Lower lobe of right lung (tissue), 2 donors: ENCODE results near the gene ZNF541. TPM values are rescaled to one million over a fixed set of nuclear protein-coding genes. Genes with fewer than 3 reads are reported as not detected.
A peak's percentile ranks its signal among the peaks of the same experiment; 100 is the strongest.

Experiments used
- ATAC-seq, 2 donors: fragments of 200-7000 bp; cut with Tn5 transposase; one replicate each; pipeline ENCODE4 v1.9.1; 2020 to 2022; ENCODE audit warnings: mild to moderate bottlenecking in 2 of 2, moderate library complexity in 2 of 2
- DNase-seq: peaks from one replicate; pipeline ENCODE4 v3.0.0-alpha.2; 2020
- H3K27ac ChIP-seq: fragments of 200-600 bp; one replicate; pipeline ENCODE4 v1.8.0; 2022
- H3K27me3 ChIP-seq: fragments of 200-600 bp; one replicate; pipeline ENCODE4 v1.8.0; 2022; ENCODE audit warnings: low read depth
- H3K36me3 ChIP-seq: fragments of 200-600 bp; one replicate; pipeline ENCODE4 v1.8.0; 2022; ENCODE audit warnings: mild to moderate bottlenecking
- H3K4me1 ChIP-seq: fragments of 200-600 bp; one replicate; pipeline ENCODE4 v1.8.0; 2022
- H3K4me3 ChIP-seq: fragments of 200-600 bp; one replicate; pipeline ENCODE4 v1.8.0; 2022; ENCODE audit warnings: mild to moderate bottlenecking
- H3K9me3 ChIP-seq: fragments of 200-600 bp; one replicate; pipeline ENCODE4 v1.8.0; 2022
- intact Hi-C: fragments of 100-400 bp; cut with DNase I; formaldehyde crosslinking; loops from one replicate; pipeline ENCODE4 v1.11.0; 2022
- total RNA-seq: library from RNA; stranded (reverse); fragmentation: NEBNext Ultra II Directional; extraction: Animal tissue kit (Norgen Biotek cat#: 25700); gene quantifications from one replicate; pipeline ENCODE4 v1.2.1, GENCODE V29; 2021
- TF ChIP-seq, protein P1 (sequence below): fragments of 200-600 bp; IDR thresholded peaks from one replicate; pipeline ENCODE4 v1.8.0; 2022; ENCODE audit warnings: antibody characterized with exemption, mild to moderate bottlenecking
- donor health status: DM: no; HTN: yes; CAD: no; lungs with severe emphysema.

Gene ZNF541
- total RNA-seq, 1 donor from 2014 or later, result 0.89 TPM

DNA sequence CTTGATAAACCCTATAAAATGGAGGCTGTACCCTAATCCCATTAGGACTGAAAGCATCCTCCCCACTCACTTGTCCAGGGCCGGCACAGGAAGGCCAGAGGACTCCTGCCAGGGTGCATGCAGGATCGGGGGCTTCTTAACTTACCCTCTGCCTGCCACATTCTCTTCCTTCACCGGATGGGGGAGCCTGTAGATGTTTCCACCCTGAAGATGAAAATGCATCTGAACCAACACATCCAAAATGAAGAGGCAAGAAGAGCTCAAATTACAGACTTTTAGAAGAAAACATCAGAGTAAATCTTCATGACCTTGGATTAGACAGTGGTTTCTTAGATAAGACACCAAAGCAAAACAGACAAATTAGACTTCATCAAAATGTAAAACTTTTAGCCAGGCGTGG, 32.2 kb downstream of the ZNF541 start:
- Histone ChIP-seq H3K27ac (no peak overlapping the region), H3K4me1 (peaks cover 10% of the 10 kb centered on the region), H3K36me3 (no peaks in the 10 kb centered on the region), H3K4me3 (no peak overlapping the region), H3K9me3 (no peaks in the 10 kb centered on the region), H3K27me3 (peaks cover 24% of the 10 kb centered on the region)
- ATAC-seq, result no peak
- no peak for DNase-seq
- TF ChIP-seq, protein P1, sequence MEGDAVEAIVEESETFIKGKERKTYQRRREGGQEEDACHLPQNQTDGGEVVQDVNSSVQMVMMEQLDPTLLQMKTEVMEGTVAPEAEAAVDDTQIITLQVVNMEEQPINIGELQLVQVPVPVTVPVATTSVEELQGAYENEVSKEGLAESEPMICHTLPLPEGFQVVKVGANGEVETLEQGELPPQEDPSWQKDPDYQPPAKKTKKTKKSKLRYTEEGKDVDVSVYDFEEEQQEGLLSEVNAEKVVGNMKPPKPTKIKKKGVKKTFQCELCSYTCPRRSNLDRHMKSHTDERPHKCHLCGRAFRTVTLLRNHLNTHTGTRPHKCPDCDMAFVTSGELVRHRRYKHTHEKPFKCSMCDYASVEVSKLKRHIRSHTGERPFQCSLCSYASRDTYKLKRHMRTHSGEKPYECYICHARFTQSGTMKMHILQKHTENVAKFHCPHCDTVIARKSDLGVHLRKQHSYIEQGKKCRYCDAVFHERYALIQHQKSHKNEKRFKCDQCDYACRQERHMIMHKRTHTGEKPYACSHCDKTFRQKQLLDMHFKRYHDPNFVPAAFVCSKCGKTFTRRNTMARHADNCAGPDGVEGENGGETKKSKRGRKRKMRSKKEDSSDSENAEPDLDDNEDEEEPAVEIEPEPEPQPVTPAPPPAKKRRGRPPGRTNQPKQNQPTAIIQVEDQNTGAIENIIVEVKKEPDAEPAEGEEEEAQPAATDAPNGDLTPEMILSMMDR, result no peak
- intact Hi-C loops, result no loop called here

DNA sequence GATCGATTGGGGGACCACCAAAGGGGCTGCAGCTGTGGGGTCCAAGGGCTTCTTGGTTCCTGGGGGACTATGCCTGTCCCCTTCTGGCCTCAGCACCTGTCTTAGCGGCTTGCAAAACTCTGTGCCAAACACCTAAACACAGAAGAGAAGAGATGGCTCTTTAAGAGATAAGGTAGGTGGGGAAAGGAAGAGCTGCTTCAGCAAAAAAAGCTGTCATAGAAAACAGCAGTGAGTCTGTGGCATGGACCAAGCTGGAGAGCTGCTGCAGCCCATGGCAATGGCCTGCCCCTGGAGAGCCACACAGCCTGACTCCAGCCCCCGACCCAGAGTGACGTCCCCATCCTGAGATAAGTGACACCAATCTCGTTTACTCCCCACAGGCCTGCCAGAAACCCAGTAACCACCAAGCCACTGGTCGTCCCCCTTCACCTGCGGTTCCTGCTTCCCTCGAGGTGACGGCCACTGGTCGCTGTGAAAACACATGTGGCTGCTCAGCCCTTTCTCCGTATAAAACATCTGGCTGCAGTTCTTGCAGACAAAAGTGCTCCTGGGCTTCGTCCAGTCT, 33.1 kb downstream of the ZNF541 start:
- peak in 1 of 2 donors; percentile 16 for ATAC-seq
- Histone ChIP-seq H3K4me3 (no peak overlapping the region), H3K27me3 (peaks cover 14% of the 10 kb centered on the region), H3K4me1 (peaks cover 2% of the 10 kb centered on the region), H3K27ac (no peak overlapping the region), H3K9me3 (no peaks in the 10 kb centered on the region), H3K36me3 (no peaks in the 10 kb centered on the region)
- DNase-seq, result no peak
- intact Hi-C loops, result no loop called here
- TF ChIP-seq, protein P1, result no peak

DNA sequence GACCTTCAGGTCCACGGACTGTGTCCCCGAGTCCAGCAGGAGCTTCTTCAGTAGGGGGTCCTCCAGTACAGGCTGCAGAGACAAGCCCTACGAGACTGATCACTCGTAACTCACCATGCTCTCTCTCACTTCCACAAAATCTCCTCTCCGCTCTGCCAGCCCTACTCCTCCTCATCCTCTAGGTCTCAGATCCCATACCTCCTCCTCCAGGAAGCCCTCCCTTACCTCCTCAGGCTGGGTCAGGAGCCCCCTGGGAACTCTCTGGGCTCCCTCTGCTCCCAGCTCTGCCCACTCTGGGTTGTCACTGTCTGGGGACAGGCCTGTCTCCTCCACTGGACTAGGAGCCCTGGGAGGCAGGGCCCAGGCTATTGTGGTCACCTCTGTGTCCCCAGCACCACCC, 34.1 kb downstream of the ZNF541 start:
- TF ChIP-seq, protein P1, result no peak
- intact Hi-C loops, result no loop called here
- H3K9me3 ChIP-seq, result no peaks in the 10 kb centered on the region
- no peaks in the 10 kb centered on the region for H3K4me1 ChIP-seq
- no peak overlapping the region for H3K4me3 ChIP-seq
- H3K27me3 ChIP-seq, result peaks cover 4% of the 10 kb centered on the region
- no peaks in the 10 kb centered on the region for H3K36me3 ChIP-seq
- DNase-seq (no peak), ATAC-seq (peak in 1 of 2 donors; percentile 33)
- H3K27ac ChIP-seq, result no peak overlapping the region

DNA sequence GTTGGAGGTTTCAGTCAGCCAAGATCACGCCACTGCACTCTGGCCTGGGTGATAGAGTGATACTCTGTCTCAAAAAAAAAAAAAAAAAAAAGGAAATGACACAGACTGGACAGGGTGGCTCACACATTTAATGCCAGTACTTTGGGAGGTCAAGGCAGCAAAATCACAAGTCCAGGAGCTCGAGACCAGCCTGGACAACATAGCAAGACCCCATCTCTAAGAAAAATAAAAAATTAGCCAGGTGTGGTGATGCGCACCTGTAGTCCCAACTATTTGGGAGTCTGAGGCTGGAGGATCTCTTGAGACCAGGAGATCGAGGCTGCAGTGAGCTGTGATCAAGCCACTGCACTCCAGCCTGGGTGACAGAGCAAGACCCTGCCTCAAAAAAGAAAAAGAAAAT, 35.5 kb downstream of the ZNF541 start:
- TF ChIP-seq, protein P1, result no peak
- no peak for ATAC-seq
- intact Hi-C loops, result no loop called here

DNA sequence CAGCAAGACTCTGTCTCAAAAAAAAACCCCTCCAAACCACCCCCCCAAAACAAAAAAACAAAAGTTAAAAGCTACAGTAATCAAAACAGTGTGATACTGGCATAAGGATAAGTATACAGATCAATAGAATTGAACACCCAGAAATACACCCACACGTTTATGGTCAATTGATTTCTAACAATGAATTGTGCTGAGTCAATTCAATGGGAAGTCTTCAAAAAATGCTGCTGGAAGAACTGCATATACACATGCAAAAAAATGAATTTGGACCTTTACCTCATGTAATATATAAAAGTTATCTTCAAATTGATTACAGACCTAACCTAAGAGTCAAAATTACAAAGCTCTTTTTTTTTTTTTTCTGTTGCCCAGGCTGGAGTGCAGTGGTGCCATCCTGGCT, 38.3 kb downstream of the ZNF541 start:
- intact Hi-C loops, result no loop called here
- H3K4me3 ChIP-seq, result no peak overlapping the region
- H3K27me3 ChIP-seq, result no peaks in the 10 kb centered on the region
- TF ChIP-seq, protein P1, result no peak
- H3K27ac ChIP-seq, result no peak overlapping the region
- no peaks in the 10 kb centered on the region for H3K9me3 ChIP-seq
- no peak for DNase-seq
- ATAC-seq, result no peak
- H3K4me1 ChIP-seq, result no peaks in the 10 kb centered on the region
- no peaks in the 10 kb centered on the region for H3K36me3 ChIP-seq

More for the DNA sequence above, 35.5 kb downstream of the ZNF541 start:
- no peaks in the 10 kb centered on the region for H3K27me3 ChIP-seq
- no peaks in the 10 kb centered on the region for H3K9me3 ChIP-seq
- no peak for DNase-seq
- no peak overlapping the region for H3K27ac ChIP-seq
- H3K4me1 ChIP-seq, result no peaks in the 10 kb centered on the region
- no peaks in the 10 kb centered on the region for H3K36me3 ChIP-seq
- no peak overlapping the region for H3K4me3 ChIP-seq
